NCI-H187 treated with DMSO at 0.1 percent for 48 hours (cell line): Measurements from ENCODE around the gene KIAA1755.

Experiments used
- DNase-seq: peaks from one replicate; lab custom pipeline; 2025; lab: John Stamatoyannopoulos, UW

Gene KIAA1755

GRCh38 chr20:38202153-38202981 lies 58.2 kb downstream of the KIAA1755 start:
- no peak for DNase-seq

DNA sequence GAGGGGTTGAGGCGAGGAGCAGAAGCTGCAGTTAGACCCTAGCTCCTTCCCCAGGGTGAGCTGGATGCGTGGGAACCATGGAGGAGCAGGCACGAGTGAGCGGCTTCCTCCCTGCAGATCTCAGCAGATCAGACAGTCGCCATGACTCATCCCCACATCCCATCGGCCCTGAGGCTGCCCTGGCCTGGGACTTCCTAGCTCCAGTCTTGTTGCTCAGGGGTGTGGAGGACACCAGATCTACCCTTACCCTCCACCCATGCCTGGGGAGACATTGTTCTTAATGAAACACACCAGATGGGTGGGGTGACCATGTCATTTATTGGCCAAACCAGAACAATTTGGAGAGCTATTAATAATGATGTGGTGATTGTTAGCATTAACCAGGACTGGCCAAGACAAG lies 59.2 kb downstream of the KIAA1755 start:
- no peak for DNase-seq

- no peak for DNase-seq
Measured at GRCh38 chr20:38200646-38201045, 59.9 kb downstream of the KIAA1755 start.

- DNase-seq = no peak
Measured at GRCh38 chr20:38199501-38200390, 60.8 kb downstream of the KIAA1755 start.

- no peak for DNase-seq
Measured at GRCh38 chr20:38198238-38198861, 62.2 kb downstream of the KIAA1755 start.

- no peak for DNase-seq
Measured at GRCh38 chr20:38197619-38198018, 62.9 kb downstream of the KIAA1755 start.

GRCh38 chr20:38197217-38197616 lies 63.3 kb downstream of the KIAA1755 start:
- no peak for DNase-seq

- no peak for DNase-seq
Measured at GRCh38 chr20:38196592-38196991, 63.9 kb downstream of the KIAA1755 start.

DNA sequence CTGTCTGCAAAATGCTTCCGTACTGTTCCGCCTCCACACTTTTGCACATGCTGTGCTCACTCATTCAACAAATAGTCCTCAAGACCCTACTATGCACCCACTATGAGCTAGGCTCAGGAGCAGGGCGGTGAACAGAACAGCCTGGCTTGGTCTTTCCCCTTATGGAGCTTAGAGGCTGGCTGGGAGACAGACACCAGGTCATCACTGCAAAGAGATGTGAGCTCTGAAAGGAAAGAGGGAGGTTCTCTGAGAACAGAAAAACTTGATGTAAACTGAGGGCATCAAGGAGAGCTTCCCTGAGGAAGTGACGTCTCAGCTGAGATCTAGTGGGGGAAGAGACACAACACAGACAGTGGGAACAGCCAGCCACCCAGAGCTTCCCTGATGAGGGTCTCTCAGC lies 64.5 kb downstream of the KIAA1755 start:
- no peak for DNase-seq

- no peak for DNase-seq
Measured at GRCh38 chr20:38195521-38195920, 65.0 kb downstream of the KIAA1755 start.

DNA sequence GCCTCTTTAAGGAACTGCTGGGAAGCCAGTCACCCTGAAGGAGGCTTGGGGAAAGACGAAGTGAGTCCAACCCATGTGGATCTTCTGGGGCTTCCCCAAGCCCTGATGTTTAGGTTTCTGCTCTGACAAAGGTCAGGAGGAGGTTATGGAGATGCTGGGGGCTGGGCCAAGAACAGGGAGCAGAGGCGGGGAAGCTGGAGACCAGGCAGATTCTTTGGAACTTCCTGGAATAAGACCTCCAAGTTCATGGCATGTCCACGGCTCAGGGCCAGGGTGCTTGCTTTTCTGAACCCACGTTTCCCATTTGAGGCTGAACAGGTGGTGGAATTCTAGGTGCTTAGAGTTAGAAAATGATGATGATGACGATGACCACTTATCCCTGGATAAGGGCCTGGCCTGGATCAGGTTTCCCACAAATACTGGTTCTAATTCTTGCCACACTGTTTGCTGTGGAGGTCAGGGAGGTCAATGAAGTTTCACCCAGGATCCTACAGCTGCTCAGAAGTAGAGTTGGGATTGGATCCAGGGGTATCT lies 65.5 kb downstream of the KIAA1755 start:
- DNase-seq = no peak

DNA sequence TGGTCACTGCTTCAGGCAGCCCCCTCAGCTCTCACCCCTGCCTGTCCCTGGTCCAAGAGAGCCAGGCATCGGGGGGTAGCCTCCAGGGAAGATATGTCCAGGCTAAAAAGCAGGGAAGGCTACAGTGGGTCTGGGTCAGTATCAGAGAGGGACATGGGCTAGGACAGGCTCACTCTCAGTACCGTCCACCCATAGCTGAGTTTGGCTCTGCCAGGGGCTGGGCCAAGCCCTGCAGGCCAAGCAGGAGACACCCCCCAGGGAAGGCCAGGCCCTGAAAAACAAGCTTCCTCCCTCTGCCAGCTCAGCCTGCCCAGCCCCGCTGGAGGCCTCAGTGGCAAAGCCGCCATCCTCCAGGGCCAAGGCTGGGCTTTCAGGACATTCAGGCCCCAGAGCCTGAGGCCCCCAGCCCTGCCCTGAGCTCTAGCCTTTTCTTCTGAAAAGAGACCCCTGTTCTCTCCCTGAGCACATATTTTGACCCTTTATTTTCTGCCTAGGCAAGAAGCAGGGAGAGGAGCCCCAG lies 66.9 kb downstream of the KIAA1755 start:
- no peak for DNase-seq

GRCh38 chr20:38192323-38192885 lies 68.1 kb downstream of the KIAA1755 start:
- no peak for DNase-seq

GRCh38 chr20:38191654-38192053 lies 68.9 kb downstream of the KIAA1755 start:
- no peak for DNase-seq

- no peak for DNase-seq
Measured at GRCh38 chr20:38190936-38191371, 69.6 kb downstream of the KIAA1755 start.

GRCh38 chr20:38190166-38190565 lies 70.4 kb downstream of the KIAA1755 start:
- DNase-seq = no peak

GRCh38 chr20:38187517-38187916 lies 73.0 kb downstream of the KIAA1755 start:
- no peak for DNase-seq

DNA sequence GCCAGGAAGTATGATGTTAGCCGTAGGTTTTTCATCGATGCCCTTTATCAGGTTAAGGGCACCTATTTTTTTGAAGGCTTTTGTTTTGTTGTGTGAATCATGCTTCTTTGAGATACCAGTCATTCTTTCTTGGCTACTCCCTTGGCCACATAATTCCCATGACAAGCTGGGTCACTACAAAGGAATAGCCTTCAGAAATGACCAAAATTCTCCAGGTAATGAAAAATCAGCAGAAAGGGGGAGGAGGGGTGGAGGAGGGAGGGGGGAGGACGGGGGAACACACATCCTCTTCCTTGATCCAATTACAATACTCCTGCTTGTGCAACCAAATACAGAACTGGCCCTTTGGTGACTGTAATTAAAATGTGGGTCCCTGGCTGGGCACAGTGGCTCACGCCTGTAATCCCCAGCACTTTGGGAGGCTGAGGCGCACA lies 73.7 kb downstream of the KIAA1755 start:
- DNase-seq = no peak

- DNase-seq = no peak
Measured at GRCh38 chr20:38184101-38184500, 76.4 kb downstream of the KIAA1755 start.

- no peak for DNase-seq
Measured at GRCh38 chr20:38181971-38182370, 78.6 kb downstream of the KIAA1755 start.

DNA sequence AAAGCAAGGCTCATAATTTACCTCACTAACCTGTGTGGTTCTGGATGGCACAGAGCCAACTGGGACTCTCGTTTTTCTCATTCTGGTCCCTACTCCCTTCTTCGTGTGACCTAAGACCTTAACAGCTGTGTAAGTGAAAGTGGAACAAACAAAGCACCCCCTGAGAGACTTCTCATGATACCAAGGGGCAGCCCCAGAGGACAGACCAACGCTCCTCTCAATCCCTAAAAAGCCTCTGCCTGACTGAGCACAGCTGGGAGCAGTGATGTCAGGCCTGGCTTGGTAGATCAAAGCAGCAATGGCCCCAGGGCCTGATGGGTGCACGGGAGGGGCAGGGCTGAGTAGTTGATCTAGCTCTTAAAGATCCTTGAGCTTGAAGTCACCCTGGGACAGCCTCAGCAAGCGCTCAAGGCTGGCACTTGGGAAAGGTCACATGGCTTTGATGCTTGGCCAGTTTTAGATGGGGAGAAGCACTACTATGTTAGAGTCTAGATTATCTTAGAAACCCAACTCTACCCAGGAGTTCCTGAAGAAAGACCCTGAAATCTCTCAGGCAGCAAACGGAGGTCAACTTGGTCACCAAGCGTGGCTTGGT lies 79.2 kb downstream of the KIAA1755 start:
- DNase-seq = no peak
